HEK293 (cell line): ENCODE data around the gene INSIG2.

Experiments used
- CTCF ChIA-PET: fragments of 350-600 bp; formaldehyde crosslinking; extraction: SDS; loops from one replicate; lab custom pipeline; 2021; ENCODE audit warnings: antibody characterized with exemption; lab: Yijun Ruan, JAX
- POLR2A ChIA-PET: fragments of 300-600 bp; formaldehyde crosslinking; extraction: SDS; loops from one replicate; lab custom pipeline; 2020; ENCODE audit warnings: antibody characterized with exemption, inconsistent platforms; lab: Yijun Ruan, JAX
- H3K27ac ChIP-seq: fragments of 200-500 bp; sonication (Bioruptor generic); 2 replicates; pipeline ENCODE4 v1.5.1; 2014; ENCODE audit warnings: low read depth, low read length, control low read depth, inconsistent platforms; ENCODE audit errors: extremely low read depth
- H3K36me3 ChIP-seq, 2 experiments: fragments of 200-500 bp in 1 of 2; sonication (Bioruptor generic) in 1 of 2; 1 replicate in 1 of 2; 2 replicates in 1 of 2; pipeline ENCODE4 v1.5.1; 2014 to 2017; ENCODE audit warnings: inconsistent platforms in 2 of 2, low read length in 2 of 2; ENCODE audit not compliant: control insufficient read depth in 2 of 2, insufficient read depth in 1 of 2
- H3K4me1 ChIP-seq: fragments of 200-500 bp; sonication (Bioruptor generic); 2 replicates; pipeline ENCODE4 v1.5.1; 2014; ENCODE audit warnings: mild to moderate bottlenecking, low read length, inconsistent platforms; ENCODE audit not compliant: control insufficient read depth, insufficient read depth
- H3K4me3 ChIP-seq: 2 replicates; pipeline ENCODE4 v1.5.1; 2011; ENCODE audit warnings: low read depth, mild to moderate bottlenecking, control low read depth, low read length, moderate library complexity
- H3K9me3 ChIP-seq: fragments of 200-500 bp; sonication (Bioruptor generic); 2 replicates; pipeline ENCODE4 v1.5.1; 2014; ENCODE audit warnings: low read depth, low read length, inconsistent platforms; ENCODE audit not compliant: control insufficient read depth, insufficient read depth
- HOXA7 ChIP-seq: sonication (generic); formaldehyde crosslinking; IDR thresholded peaks from 2 replicates; pipeline ENCODE4 v1.8.1; 2022; ENCODE audit warnings: missing genetic modification reagents, borderline replicate concordance
- IKZF3 ChIP-seq: fragments of 450-650 bp; IDR thresholded peaks from 2 replicates; pipeline ENCODE4 v1.5.0; 2018; ENCODE audit warnings: missing biosample characterization, mild to moderate bottlenecking, missing genetic modification characterization, moderate library complexity
- KLF16 ChIP-seq: fragments of 450-650 bp; formaldehyde crosslinking; IDR thresholded peaks from 2 replicates; pipeline ENCODE4 v1.5.1; 2017; ENCODE audit warnings: missing biosample characterization, missing genetic modification characterization
- KLF9 ChIP-seq: fragments of 450-650 bp; formaldehyde crosslinking; IDR thresholded peaks from 2 replicates; pipeline ENCODE4 v1.5.1; 2016; ENCODE audit warnings: missing biosample characterization, missing genetic modification characterization, low read depth
- MYNN ChIP-seq: fragments of 450-650 bp; formaldehyde crosslinking; IDR thresholded peaks from 2 replicates; pipeline ENCODE4 v1.5.1; 2016; ENCODE audit warnings: missing biosample characterization, missing genetic modification characterization, borderline replicate concordance
- RBAK ChIP-seq: fragments of 450-650 bp; formaldehyde crosslinking; IDR thresholded peaks from 2 replicates; pipeline ENCODE4 v1.5.1; 2016; ENCODE audit warnings: missing biosample characterization, missing genetic modification characterization
- SCRT1 ChIP-seq: fragments of 450-650 bp; formaldehyde crosslinking; IDR thresholded peaks from 2 replicates; pipeline ENCODE4 v1.5.1; 2016; ENCODE audit warnings: missing biosample characterization, missing genetic modification characterization, borderline replicate concordance
- SCRT2 ChIP-seq: fragments of 450-650 bp; formaldehyde crosslinking; IDR thresholded peaks from 2 replicates; pipeline ENCODE4 v1.5.1; 2016; ENCODE audit warnings: missing biosample characterization, missing genetic modification characterization
- YY2 ChIP-seq: fragments of 450-650 bp; formaldehyde crosslinking; IDR thresholded peaks from 2 replicates; pipeline ENCODE4 v1.5.1; 2016; ENCODE audit warnings: missing biosample characterization, missing genetic modification characterization
- ZBTB20 ChIP-seq: fragments of 450-650 bp; formaldehyde crosslinking; IDR thresholded peaks from 2 replicates; pipeline ENCODE4 v1.5.1; 2016; ENCODE audit warnings: missing biosample characterization, missing genetic modification characterization
- ZBTB21 ChIP-seq: fragments of 450-650 bp; formaldehyde crosslinking; IDR thresholded peaks from 2 replicates; pipeline ENCODE4 v1.5.1; 2017; ENCODE audit warnings: missing biosample characterization, missing genetic modification characterization
- ZBTB8A ChIP-seq: fragments of 450-650 bp; formaldehyde crosslinking; IDR thresholded peaks from 2 replicates; pipeline ENCODE4 v1.5.1; 2016; ENCODE audit warnings: missing biosample characterization, missing genetic modification characterization
- ZNF169 ChIP-seq: fragments of 450-650 bp; formaldehyde crosslinking; IDR thresholded peaks from 2 replicates; pipeline ENCODE4 v1.5.1; 2016; ENCODE audit warnings: missing biosample characterization, missing genetic modification characterization
- ZNF202 ChIP-seq: fragments of 450-650 bp; formaldehyde crosslinking; IDR thresholded peaks from 2 replicates; pipeline ENCODE4 v1.5.1; 2016; ENCODE audit warnings: missing biosample characterization, missing genetic modification characterization, borderline replicate concordance
- ZNF404 ChIP-seq: fragments of 450-650 bp; formaldehyde crosslinking; IDR thresholded peaks from 2 replicates; pipeline ENCODE4 v1.5.1; 2017; ENCODE audit warnings: missing biosample characterization, missing genetic modification characterization
- ZNF473 ChIP-seq: fragments of 450-650 bp; formaldehyde crosslinking; IDR thresholded peaks from 2 replicates; pipeline ENCODE4 v1.5.1; 2017; ENCODE audit warnings: missing biosample characterization, missing genetic modification characterization
- ZNF548 ChIP-seq: fragments of 450-650 bp; formaldehyde crosslinking; IDR thresholded peaks from 2 replicates; pipeline ENCODE4 v1.5.1; 2016; ENCODE audit warnings: missing biosample characterization, missing genetic modification characterization
- ZNF596 ChIP-seq: fragments of 450-650 bp; IDR thresholded peaks from 2 replicates; pipeline ENCODE4 v1.5.0; 2018; ENCODE audit warnings: missing biosample characterization, mild to moderate bottlenecking, missing genetic modification characterization, moderate library complexity
- ZNF623 ChIP-seq: fragments of 450-650 bp; formaldehyde crosslinking; IDR thresholded peaks from 2 replicates; pipeline ENCODE4 v1.5.1; 2016; ENCODE audit warnings: missing biosample characterization, missing genetic modification characterization
- ZNF701 ChIP-seq: fragments of 450-650 bp; formaldehyde crosslinking; IDR thresholded peaks from 2 replicates; pipeline ENCODE4 v1.5.1; 2016; ENCODE audit warnings: missing biosample characterization, missing genetic modification characterization
- ZSCAN30 ChIP-seq: fragments of 450-650 bp; IDR thresholded peaks from 2 replicates; pipeline ENCODE4 v1.5.1; 2018; ENCODE audit warnings: missing biosample characterization, mild to moderate bottlenecking, missing genetic modification characterization, moderate library complexity
- TF ChIP-seq, protein P1 (sequence below): fragments of 450-650 bp; formaldehyde crosslinking; IDR thresholded peaks from 2 replicates; pipeline ENCODE4 v1.5.1; 2016; ENCODE audit warnings: missing biosample characterization, missing genetic modification characterization, low read depth
- TF ChIP-seq, protein P2 (sequence below): fragments of 450-650 bp; IDR thresholded peaks from 2 replicates; pipeline ENCODE4 v1.5.1; 2018; ENCODE audit warnings: missing biosample characterization, missing genetic modification characterization
- TF ChIP-seq, protein P3 (sequence below): fragments of 450-650 bp; formaldehyde crosslinking; IDR thresholded peaks from 2 replicates; pipeline ENCODE4 v1.5.1; 2016; ENCODE audit warnings: missing biosample characterization, missing genetic modification characterization

INSIG2 gene

DNA sequence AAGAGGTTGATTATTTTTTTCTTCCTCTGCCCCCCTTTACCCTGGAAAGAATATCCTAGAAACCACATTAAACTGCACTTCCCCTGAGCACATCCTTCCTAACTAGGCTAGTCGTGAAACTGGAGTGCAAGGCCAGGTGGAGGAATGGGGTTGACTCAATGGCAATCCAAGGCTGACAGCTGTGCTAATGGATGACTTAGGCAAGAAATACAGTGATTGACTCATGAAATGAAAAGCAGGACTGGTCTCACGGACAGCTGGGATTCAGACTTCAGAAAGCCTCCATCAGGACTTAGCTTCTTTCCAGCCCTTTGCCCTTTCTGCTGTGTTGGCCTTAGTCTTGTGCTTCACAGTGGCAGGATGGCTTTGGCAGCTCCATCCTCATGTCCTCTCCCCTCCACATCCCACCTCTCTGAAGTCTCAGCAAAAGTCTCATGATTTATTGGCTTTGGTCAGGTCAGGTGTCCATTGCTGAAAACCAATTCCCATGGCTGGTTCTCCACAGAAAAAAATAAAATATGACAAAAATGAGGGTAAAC is 33.8 kb downstream of the INSIG2 start:
- no peaks in the 10 kb centered on the region for H3K36me3 ChIP-seq
- H3K27ac ChIP-seq, result no peak overlapping the region
- TF ChIP-seq ZBTB20 (tag by site-specific recombination) (no peak), ZNF596 (tag by site-specific recombination) (no peak), ZBTB21 (no peak), ZBTB8A (no peak), KLF16 (tag by site-specific recombination) (no peak), ZNF701 (no peak), ZNF473 (tag by site-specific recombination) (no peak), SCRT2 (tag by site-specific recombination) (no peak), ZNF202 (no peak), SCRT1 (no peak), HOXA7 (CRISPR knock-in tag) (no peak), ZNF548 (tag by site-specific recombination) (no peak), KLF9 (tag by site-specific recombination) (no peak), ZNF169 (tag by site-specific recombination) (no peak), ZNF404 (no peak)
- TF ChIP-seq, protein P1, sequence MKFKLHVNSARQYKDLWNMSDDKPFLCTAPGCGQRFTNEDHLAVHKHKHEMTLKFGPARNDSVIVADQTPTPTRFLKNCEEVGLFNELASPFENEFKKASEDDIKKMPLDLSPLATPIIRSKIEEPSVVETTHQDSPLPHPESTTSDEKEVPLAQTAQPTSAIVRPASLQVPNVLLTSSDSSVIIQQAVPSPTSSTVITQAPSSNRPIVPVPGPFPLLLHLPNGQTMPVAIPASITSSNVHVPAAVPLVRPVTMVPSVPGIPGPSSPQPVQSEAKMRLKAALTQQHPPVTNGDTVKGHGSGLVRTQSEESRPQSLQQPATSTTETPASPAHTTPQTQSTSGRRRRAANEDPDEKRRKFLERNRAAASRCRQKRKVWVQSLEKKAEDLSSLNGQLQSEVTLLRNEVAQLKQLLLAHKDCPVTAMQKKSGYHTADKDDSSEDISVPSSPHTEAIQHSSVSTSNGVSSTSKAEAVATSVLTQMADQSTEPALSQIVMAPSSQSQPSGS (tag by site-specific recombination), result no peak
- POLR2A ChIA-PET, result no interaction called here
- CTCF ChIA-PET, result no interaction called here
- no peak overlapping the region for H3K4me3 ChIP-seq
- no peaks in the 10 kb centered on the region for H3K9me3 ChIP-seq
- no peaks in the 10 kb centered on the region; the same call in 1 of the 2 replicates for H3K4me1 ChIP-seq

DNA sequence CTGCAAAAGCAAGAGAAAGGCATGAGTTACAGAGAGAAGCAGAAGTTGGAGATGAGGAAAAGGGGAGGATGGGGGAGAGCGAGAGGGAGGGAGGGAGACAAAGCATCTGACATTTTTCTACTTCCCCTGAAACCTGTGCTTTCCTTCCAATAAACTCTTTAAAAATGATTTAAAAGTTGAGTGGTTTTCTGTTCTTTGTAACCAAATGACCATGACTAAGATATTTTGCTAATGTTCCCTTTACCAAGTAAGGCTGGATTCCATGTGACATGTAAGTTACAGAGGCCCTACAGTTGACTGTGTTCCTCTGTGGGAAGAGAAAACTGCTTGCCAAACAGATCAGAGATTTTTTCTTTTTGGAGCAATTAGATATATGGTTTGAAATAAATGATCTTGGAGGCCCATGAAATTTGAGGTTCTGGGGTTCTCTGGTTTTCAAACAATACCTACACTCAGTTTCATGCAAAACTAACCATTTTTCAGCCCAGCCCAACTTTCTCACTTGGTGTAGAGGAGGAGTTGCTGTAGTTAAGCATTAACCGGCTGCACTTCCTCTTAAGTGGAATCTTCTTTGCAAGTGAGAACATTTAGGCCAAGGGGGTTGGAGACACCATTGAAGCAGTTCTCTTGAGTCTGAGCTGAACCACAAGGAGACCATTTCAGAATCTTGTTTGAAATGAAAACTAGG is 34.5 kb downstream of the INSIG2 start:
- no peak overlapping the region for H3K4me3 ChIP-seq
- CTCF ChIA-PET, result no interaction called here
- H3K4me1 ChIP-seq, result no peaks in the 10 kb centered on the region; the same call in 1 of the 2 replicates
- no peaks in the 10 kb centered on the region for H3K9me3 ChIP-seq
- TF ChIP-seq ZNF169 (tag by site-specific recombination) (no peak), YY2 (tag by site-specific recombination) (no peak), ZNF623 (tag by site-specific recombination) (no peak), IKZF3 (tag by site-specific recombination) (no peak)
- H3K36me3 ChIP-seq, result no peaks in the 10 kb centered on the region
- POLR2A ChIA-PET, result interaction anchor here (1.2 to 1.4 kb wide), 2 partner anchors 9 to 64 kb away, joined by 3 to 5 read pairs; no protein-coding TSS in a partner anchor
- H3K27ac ChIP-seq, result no peak overlapping the region

DNA sequence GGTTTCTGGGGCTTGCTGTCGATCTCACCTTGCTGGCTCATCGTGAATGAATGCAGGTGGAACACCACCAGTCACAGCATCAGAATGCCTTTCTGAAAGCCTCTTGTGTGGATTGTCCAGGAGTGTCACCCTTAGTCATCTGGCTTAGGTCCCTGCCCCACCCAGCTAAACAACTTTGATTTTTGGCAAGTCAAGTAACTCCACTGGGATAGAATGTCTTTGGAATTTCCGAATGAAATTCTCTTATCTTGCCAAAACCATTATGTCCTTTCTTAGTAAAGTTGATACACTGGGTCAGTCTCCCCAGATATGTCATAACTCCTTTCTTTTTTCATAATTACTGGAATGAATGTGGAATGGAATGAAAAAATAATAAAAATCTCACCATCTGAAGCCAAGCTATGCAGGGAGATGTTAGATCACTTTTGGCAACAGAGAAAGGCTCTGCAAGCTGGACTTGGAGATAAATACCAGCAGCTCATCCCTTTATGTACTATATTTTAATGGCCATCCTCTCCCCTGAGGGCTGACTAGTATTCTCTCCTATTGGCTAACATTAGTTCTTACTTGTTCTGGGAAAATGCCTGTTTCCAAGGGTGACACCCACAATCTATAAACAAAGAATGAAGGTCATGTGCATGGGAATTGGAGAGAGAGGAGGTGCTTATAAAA is 35.4 kb downstream of the INSIG2 start:
- ChIA-PET POLR2A (interaction anchor here (1.2 to 1.4 kb wide), 2 partner anchors 10 to 63 kb away, joined by 3 to 5 read pairs; no protein-coding TSS in a partner anchor), CTCF (interaction anchor here (0.6 to 1.0 kb wide), 2 partner anchors 79 to 759 kb away, joined by 3 read pairs; no protein-coding TSS in a partner anchor)
- Histone ChIP-seq H3K4me1 (no peaks in the 10 kb centered on the region; the same call in 1 of the 2 replicates), H3K36me3 (no peaks in the 10 kb centered on the region), H3K27ac (no peak overlapping the region), H3K9me3 (no peaks in the 10 kb centered on the region), H3K4me3 (no peak overlapping the region)
- TF ChIP-seq, protein P1 (tag by site-specific recombination), result no peak
- no peak for TF ChIP-seq ZNF473 (tag by site-specific recombination)
- TF ChIP-seq, protein P2, sequence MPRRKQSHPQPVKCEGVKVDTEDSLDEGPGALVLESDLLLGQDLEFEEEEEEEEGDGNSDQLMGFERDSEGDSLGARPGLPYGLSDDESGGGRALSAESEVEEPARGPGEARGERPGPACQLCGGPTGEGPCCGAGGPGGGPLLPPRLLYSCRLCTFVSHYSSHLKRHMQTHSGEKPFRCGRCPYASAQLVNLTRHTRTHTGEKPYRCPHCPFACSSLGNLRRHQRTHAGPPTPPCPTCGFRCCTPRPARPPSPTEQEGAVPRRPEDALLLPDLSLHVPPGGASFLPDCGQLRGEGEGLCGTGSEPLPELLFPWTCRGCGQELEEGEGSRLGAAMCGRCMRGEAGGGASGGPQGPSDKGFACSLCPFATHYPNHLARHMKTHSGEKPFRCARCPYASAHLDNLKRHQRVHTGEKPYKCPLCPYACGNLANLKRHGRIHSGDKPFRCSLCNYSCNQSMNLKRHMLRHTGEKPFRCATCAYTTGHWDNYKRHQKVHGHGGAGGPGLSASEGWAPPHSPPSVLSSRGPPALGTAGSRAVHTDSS, result no peak
- no peak for TF ChIP-seq YY2 (tag by site-specific recombination)
- TF ChIP-seq, protein P3, sequence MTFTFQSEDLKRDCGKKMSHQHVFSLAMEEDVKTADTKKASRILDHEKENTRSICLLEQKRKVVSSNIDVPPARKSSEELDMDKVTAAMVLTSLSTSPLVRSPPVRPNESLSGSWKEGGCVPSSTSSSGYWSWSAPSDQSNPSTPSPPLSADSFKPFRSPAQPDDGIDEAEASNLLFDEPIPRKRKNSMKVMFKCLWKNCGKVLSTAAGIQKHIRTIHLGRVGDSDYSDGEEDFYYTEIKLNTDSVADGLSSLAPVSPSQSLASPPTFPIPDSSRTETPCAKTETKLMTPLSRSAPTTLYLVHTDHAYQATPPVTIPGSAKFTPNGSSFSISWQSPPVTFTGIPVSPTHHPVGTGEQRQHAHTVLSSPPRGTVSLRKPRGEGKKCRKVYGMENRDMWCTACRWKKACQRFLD (tag by site-specific recombination), result no peak
- TF ChIP-seq MYNN, result no peak
- TF ChIP-seq RBAK (tag by site-specific recombination), result no peak
- TF ChIP-seq ZSCAN30 (tag by site-specific recombination), result no peak
